ENCODE measurements around the gene FSTL4. TPM values are rescaled to one million over a fixed set of nuclear protein-coding genes. Genes with fewer than 3 reads are reported as not detected.

Gene FSTL4
- total RNA-seq, 4 donors from 2014 or later: 0.33 to 0.78 (median 0.34) TPM; not detected in 1

GRCh38 chr5:133244242-133244641 lies 368.1 kb downstream of the FSTL4 start:
- intact Hi-C loops (cut with DNase I): no loop called here
- 76% methylated on average over 4 of the region's 7 CpGs for WGBS

DNA sequence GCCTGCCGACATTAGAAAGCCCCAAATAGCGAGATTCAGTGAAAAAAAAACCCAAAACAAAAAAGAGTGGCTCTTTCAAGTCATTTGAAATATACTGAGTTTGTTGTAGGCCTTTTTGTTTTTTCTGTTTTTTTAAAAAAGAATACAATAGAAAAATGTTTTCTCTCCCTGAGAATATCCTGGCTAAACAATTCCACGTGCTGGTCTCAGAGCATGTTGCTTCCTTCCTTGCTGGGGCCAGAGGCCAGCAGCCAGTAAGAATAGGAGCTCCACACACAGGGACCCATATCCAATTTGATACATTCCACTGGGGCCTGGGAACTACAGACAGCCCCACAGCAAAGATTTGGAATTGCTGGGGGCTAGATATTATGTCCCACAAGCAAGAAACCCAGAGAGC lies 369.1 kb downstream of the FSTL4 start:
- Histone ChIP-seq H3K36me3 (no peaks in the 10 kb centered on the region), H3K4me1 (no peaks in the 10 kb centered on the region), H3K27ac (replicated peaks in 1 of 4) (no peak overlapping the region), H3K27me3 (no peaks in the 10 kb centered on the region), H3K9me3 (no peaks in the 10 kb centered on the region), H3K4me3 (no peak overlapping the region)
- DNase-seq (ENCODE audit: extremely low spot score): no peak
- TF ChIP-seq POLR2A (IDR thresholded peaks at IDR 0.05; ENCODE audit: low read depth) (no peak), EP300 (IDR thresholded peaks at IDR 0.05) (no peak), POLR2AphosphoS5 (IDR thresholded peaks at IDR 0.05) (no peak), CTCF (IDR thresholded peaks at IDR 0.05) (no peak)
- intact Hi-C loops (cut with DNase I): no loop called here
- 95% methylated on average over 3 of the region's 3 CpGs for WGBS

More at GRCh38 chr5:133244242-133244641, 368.1 kb downstream of the FSTL4 start:
- Histone ChIP-seq H3K27ac (replicated peaks in 1 of 4) (no peak overlapping the region), H3K4me3 (no peak overlapping the region), H3K27me3 (no peaks in the 10 kb centered on the region), H3K36me3 (no peaks in the 10 kb centered on the region), H3K9me3 (no peaks in the 10 kb centered on the region), H3K4me1 (no peaks in the 10 kb centered on the region)
- TF ChIP-seq POLR2A (IDR thresholded peaks at IDR 0.05; ENCODE audit: low read depth) (no peak), POLR2AphosphoS5 (IDR thresholded peaks at IDR 0.05) (no peak), CTCF (IDR thresholded peaks at IDR 0.05) (no peak), EP300 (IDR thresholded peaks at IDR 0.05) (no peak)
- no peak for DNase-seq (ENCODE audit: extremely low spot score)

DNA sequence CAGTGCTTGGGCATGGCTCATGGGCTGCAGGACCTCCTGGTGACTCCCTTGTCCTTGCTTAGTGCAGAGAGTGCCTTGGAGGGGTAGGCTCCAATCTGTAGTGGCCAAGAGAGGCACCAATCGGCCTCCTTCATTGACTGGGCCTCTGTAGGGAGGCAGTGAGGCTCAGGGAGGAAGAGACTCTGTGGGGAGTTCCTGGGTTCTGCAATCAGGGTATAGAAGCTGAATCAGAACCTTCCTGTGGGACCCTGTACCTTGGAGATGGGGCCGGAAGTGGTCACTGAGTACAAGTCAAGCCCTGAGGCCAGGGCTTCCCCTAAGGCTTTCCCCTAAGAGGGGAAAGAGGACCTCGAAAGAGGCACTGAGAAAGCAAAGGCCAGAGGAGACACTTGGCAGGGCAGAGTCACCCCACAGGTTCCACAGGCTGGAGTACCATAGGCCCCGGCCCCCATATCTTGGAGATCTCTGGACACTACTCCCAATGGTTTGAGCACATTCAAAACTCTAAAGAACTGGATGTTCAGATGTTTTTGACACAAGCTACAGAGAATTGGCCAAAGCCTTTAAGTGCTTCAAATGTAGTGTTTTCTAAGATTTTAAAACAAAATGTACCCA lies 370.0 kb downstream of the FSTL4 start:
- Histone ChIP-seq H3K4me3 (no peak overlapping the region), H3K27ac (replicated peaks in 1 of 4) (no peak overlapping the region), H3K9me3 (no peaks in the 10 kb centered on the region), H3K36me3 (no peaks in the 10 kb centered on the region), H3K4me1 (no peaks in the 10 kb centered on the region), H3K27me3 (no peaks in the 10 kb centered on the region)
- intact Hi-C loops (cut with DNase I): no loop called here
- 100% methylated on average over 3 of the region's 4 CpGs for WGBS
- no peak for DNase-seq (ENCODE audit: extremely low spot score)
- TF ChIP-seq POLR2A (IDR thresholded peaks at IDR 0.05; ENCODE audit: low read depth) (no peak), CTCF (IDR thresholded peaks at IDR 0.05) (no peak), EP300 (IDR thresholded peaks at IDR 0.05) (no peak), POLR2AphosphoS5 (IDR thresholded peaks at IDR 0.05) (no peak)

- Histone ChIP-seq H3K4me3 (no peak overlapping the region), H3K27me3 (no peaks in the 10 kb centered on the region), H3K9me3 (no peaks in the 10 kb centered on the region), H3K27ac (replicated peaks in 1 of 4) (no peak overlapping the region), H3K4me1 (no peaks in the 10 kb centered on the region), H3K36me3 (no peaks in the 10 kb centered on the region)
- TF ChIP-seq EP300 (IDR thresholded peaks at IDR 0.05): no peak
- TF ChIP-seq POLR2A (IDR thresholded peaks at IDR 0.05; ENCODE audit: low read depth): no peak
- TF ChIP-seq POLR2AphosphoS5 (IDR thresholded peaks at IDR 0.05): no peak
- 71% methylated on average over 8 of the region's 8 CpGs for WGBS
- no peak for DNase-seq (ENCODE audit: extremely low spot score)
- intact Hi-C loops (cut with DNase I): no loop called here
Observed at GRCh38 chr5:133241179-133242092, 370.9 kb downstream of the FSTL4 start.

DNA sequence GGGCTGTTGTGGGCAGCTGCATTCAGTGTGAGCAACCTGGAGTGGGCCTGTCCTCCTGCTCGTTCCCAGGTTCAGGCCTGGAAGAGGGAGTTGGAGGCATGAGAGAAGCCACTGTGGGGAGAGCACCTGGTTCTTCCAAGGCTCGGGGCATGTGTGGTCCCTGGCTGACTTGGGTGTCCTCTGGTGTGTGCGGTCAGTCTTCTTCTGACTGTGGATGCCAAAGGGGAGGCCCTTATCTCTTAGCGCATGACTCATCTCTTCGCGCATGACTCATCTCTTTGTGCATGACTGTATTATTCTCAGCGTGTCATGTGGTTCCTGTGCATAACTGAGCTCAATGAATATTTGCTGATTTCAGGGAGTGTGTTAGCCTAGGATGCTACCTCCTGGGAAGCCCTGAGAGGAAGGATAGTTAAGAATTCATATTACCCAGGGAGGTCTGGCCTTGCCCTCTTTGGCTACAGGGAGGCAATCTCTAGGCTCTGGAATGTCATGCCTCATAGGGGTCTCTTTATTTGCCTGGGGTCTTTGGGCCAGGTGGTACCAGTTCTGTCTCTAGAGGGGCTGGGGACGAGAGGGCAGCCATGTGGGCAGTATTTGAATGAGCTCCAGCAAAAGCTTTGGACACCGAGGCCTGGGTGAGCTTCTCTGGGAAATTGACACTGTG lies 371.8 kb downstream of the FSTL4 start:
- TF ChIP-seq POLR2AphosphoS5 (IDR thresholded peaks at IDR 0.05): peak in 1 of 2 donors; percentile 26
- TF ChIP-seq CTCF (IDR thresholded peaks at IDR 0.05): no peak
- Histone ChIP-seq H3K27ac (replicated peaks in 1 of 4) (no peak overlapping the region), H3K9me3 (no peaks in the 10 kb centered on the region), H3K27me3 (no peaks in the 10 kb centered on the region), H3K4me1 (no peaks in the 10 kb centered on the region), H3K4me3 (no peak overlapping the region), H3K36me3 (no peaks in the 10 kb centered on the region)
- intact Hi-C loops (cut with DNase I): no loop called here
- no peak for DNase-seq (ENCODE audit: extremely low spot score)
- WGBS: 90% methylated on average over 9 of the region's 9 CpGs
